GM18873 (cell line): Measurements from ENCODE around the gene EOMES.
"Not testable (repeated sequence)": the region's sequence is repeated elsewhere in the genome, so short reads cannot be mapped to it uniquely, and the experiment has no call there.

Source experiments
- ATAC-seq: cut with Tn5 transposase; IDR thresholded peaks from one replicate; pipeline ENCODE4 v1.9.1; 2021; ENCODE audit warnings: mild to moderate bottlenecking, moderate library complexity, moderate number of reproducible peaks; ENCODE audit not compliant: unreplicated experiment, low FRiP score

The EOMES gene

GRCh38 chr3:27721717-27722564, at the start of gene EOMES:
Gene EOMES (minus strand): TSS chr3:27722323. CDS start chr3:27722294, 29 bp downstream.
- ATAC-seq: peak; percentile 44

- ATAC-seq: not testable (repeated sequence)
Measured at GRCh38 chr3:27770384-27770783, 48.3 kb upstream of the EOMES start.

GRCh38 chr3:27767000-27767399, 44.9 kb upstream of the EOMES start:
- ATAC-seq: no peak

GRCh38 chr3:27758083-27758482, 36.0 kb upstream of the EOMES start:
- ATAC-seq: no peak

- ATAC-seq: no peak
Measured at GRCh38 chr3:27756877-27757276, 34.8 kb upstream of the EOMES start.

GRCh38 chr3:27752926-27753325, 30.8 kb upstream of the EOMES start:
- no peak for ATAC-seq

GRCh38 chr3:27749643-27750042, 27.5 kb upstream of the EOMES start:
- ATAC-seq: no peak

DNA sequence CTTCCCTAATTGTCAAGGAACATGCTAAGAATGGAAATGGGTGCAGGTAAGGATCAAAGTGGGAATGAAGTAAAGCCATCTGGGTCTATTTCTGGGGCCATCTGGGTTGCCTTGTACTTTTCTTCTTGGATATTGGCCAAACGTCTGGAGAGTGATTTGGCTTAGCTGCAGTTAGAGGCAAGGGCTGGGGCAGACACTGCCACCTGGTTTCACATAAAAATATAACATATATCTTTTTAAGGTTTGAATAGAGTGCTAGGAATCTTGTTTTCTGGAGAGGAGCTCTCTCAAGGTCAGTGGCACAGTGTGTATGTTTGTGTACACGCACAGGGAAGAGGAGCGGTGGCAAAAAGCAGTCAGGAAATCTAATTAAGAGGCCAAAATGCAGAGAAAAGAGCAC, 24.7 kb upstream of the EOMES start:
- ATAC-seq: no peak

GRCh38 chr3:27740854-27741253, 18.7 kb upstream of the EOMES start:
- no peak for ATAC-seq

GRCh38 chr3:27737091-27737490, 15.0 kb upstream of the EOMES start:
- no peak for ATAC-seq

- no peak for ATAC-seq
Measured at GRCh38 chr3:27730774-27731659, 8.9 kb upstream of the EOMES start.

GRCh38 chr3:27729748-27730611, 7.9 kb upstream of the EOMES start:
- no peak for ATAC-seq

DNA sequence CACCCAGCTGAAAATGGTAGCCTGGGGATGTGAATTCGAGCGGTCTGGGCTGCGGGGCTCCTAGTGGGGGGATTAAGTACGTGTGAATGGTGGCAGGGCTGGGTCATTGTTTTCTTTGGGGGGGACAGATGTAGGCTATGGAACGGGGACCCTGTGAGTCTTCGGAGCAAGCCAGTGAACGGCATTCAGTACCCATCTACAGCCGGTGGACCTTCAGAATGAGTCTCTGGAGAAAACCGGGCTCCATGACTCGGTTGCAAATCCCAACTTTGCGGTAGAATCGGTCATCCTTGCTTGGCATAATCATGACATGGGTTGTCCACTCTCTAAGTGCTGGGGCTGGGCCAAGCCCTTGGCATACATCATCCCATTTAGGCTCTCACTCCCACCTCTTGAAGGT, 7.2 kb upstream of the EOMES start:
- ATAC-seq: no peak

DNA sequence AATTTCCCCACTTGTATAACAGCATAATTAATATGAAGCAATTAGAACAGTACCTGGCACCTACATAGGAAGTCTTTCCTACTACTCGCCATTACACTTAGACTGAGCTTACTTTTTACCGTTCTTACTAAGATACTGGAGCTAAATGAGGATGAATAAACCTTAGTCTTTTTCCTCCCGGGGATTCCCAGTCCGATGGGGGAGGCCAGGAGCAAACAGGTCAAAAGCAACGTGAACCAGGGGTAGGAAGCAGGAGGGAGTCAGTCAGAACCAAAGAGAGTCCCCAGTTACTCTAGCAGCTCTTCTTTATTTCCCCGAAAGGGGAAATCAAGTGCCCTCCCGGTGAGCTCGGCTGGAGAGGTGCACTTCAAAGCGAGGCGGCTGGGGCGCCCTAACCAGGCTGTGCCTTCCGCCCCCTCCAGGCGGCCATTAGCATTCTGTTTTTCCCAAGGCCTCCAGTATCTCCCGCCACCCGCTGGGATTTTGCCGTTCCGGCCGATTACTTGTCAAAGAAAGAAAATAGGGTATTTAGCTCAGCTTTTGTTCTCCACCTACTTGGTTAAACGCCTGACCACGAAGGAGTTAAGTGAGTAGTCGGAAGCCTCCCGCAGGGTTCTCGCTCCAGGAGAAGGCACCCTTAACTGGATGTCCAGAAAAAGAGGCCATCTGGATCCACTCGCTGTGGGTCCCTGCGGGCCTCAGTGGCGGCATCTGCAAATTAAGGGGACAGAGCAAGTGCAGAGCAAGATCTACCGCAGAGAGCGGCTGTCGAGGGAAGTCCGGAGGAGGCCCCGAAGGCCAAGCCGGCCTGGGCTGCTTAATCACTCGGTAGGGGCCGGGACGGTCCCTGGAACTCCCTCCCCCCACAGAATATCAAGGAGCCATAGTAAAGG, 6.3 kb upstream of the EOMES start:
- ATAC-seq: no peak

GRCh38 chr3:27726240-27726639, 4.1 kb upstream of the EOMES start:
- ATAC-seq: no peak

GRCh38 chr3:27724459-27725197, 2.5 kb upstream of the EOMES start:
- no peak for ATAC-seq

DNA sequence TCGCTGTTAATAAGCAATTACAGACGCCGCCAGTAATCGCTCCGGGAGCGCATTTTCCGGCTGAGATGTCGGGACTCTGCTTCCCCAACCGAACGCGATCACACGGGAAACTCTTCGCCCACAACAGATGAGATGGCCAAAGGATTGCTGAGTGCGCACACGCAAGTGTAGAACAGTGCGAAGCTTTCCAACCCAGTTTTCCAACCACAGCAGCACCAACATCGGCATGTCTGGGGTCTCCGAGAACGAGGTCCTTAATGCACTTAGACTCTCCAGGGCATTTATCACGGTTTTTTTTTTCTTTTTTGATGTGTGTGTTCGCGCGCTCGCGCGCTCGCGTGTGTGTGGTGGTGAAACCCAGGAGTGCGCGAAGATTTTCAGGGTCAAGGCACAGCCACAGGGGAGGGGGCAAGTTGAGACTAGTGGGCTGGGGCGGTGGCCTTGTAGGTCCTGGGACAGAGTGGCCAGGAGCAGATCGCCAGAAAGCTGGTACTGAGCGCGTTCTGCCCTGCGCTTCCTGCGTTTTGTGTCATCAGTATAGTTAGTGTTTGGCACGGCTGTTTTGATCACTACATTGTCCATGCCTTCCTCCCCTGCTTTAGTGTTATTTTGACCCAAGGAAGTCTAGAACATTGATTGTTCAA, 1.8 kb upstream of the EOMES start:
- ATAC-seq: no peak

GRCh38 chr3:27723456-27723814, 1.3 kb upstream of the EOMES start:
- ATAC-seq: no peak
